BJ (cell line): ENCODE measurements around the gene RASSF4. TPM values are rescaled to one million over a fixed set of nuclear protein-coding genes. Genes with fewer than 3 reads are reported as not detected.

ENCODE experiments used
- CTCF ChIA-PET: fragments of 350-600 bp; formaldehyde crosslinking; extraction: SDS; loops from one replicate; lab custom pipeline; 2021; ENCODE audit warnings: antibody characterized with exemption, inconsistent platforms; lab: Yijun Ruan, JAX
- POLR2A ChIA-PET: fragments of 300-600 bp; sonication (Branson Sonifier 250); formaldehyde crosslinking; extraction: SDS; loops from one replicate; lab custom pipeline; 2021; ENCODE audit warnings: antibody characterized with exemption; lab: Charles Lee
- DNase-seq: peaks from one replicate; pipeline ENCODE4 v3.0.0-alpha.2; 2011; ENCODE audit warnings: low read depth
- H3K27me3 ChIP-seq: 2 replicates; pipeline ENCODE4 v1.6.0; 2011; ENCODE audit warnings: low read length; ENCODE audit not compliant: control insufficient read depth, insufficient read depth
- H3K36me3 ChIP-seq: 2 replicates; pipeline ENCODE4 v1.5.1; 2011; ENCODE audit warnings: low read length; ENCODE audit not compliant: control insufficient read depth, insufficient read depth
- H3K4me3 ChIP-seq: 2 replicates; pipeline ENCODE4 v1.5.1; 2011; ENCODE audit warnings: low read depth, mild to moderate bottlenecking, control low read depth, low read length
- polyA plus RNA-seq: library from polyadenylated mRNA; depleted of rRNA; stranded (reverse); fragments of >200 nt; gene quantifications from 2 replicates; pipeline ENCODE4 v1.2.3, GENCODE V29; 2011
- TF ChIP-seq, protein P1 (sequence below): IDR thresholded peaks from 2 replicates; pipeline ENCODE4 v1.5.1; 2011; ENCODE audit warnings: low read depth, mild to moderate bottlenecking, control low read depth, inconsistent platforms, low read length, moderate library complexity; ENCODE audit not compliant: insufficient read depth

RASSF4 gene
- polyA plus RNA-seq, 1 experiment, result 3.9 TPM

DNA sequence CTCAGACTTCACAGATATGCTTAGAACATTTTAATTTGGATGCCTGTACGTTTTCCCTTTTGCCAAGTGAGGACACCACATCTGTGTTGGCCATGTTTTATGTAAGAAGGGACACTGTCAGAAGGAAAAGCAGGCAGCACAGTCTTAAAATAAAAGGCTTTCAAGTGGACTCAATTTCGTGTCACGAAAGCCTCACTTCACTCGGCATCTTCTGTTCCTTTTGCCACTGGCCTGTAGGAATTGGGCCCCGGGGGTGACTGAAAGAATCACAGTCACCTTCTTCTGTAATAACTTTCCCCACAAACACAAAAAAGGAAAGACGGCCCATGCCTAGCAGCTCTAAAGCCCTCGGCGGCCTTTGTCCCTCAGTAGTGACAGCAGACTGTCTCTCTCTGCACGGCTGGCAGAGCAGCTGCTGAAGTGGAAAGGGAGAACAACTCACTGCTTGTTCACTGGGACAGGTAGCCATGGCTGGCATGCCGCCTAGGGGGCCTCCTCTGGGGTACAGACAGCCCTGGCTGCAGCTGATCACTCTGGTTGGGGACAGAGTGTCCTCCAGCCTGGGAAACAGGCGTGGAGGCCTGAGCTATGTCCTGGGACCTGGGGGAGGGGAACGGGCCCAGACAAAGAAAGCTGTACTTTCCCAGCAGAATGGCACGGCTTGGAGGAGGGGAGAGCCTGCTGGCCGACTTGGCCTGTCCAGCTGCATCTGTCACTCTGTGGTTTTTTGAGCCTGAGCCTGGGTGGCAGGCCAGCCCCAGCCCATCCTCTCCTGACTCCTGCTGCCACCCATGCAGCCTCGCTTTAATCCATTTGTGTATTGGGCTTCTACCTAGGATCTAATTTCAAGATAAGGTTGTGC, 4.4 kb downstream of the RASSF4 start:
- Histone ChIP-seq H3K4me3 (no peak overlapping the region), H3K36me3 (no peaks in the 10 kb centered on the region), H3K27me3 (no peaks in the 10 kb centered on the region)
- ChIA-PET POLR2A (no interaction called here), CTCF (interaction anchor here (0.8 to 9.8 kb wide), 6 partner anchors 10 to 45 kb away, joined by 3 to 87 read pairs (median 3); no protein-coding TSS in a partner anchor)
- TF ChIP-seq, protein P1, sequence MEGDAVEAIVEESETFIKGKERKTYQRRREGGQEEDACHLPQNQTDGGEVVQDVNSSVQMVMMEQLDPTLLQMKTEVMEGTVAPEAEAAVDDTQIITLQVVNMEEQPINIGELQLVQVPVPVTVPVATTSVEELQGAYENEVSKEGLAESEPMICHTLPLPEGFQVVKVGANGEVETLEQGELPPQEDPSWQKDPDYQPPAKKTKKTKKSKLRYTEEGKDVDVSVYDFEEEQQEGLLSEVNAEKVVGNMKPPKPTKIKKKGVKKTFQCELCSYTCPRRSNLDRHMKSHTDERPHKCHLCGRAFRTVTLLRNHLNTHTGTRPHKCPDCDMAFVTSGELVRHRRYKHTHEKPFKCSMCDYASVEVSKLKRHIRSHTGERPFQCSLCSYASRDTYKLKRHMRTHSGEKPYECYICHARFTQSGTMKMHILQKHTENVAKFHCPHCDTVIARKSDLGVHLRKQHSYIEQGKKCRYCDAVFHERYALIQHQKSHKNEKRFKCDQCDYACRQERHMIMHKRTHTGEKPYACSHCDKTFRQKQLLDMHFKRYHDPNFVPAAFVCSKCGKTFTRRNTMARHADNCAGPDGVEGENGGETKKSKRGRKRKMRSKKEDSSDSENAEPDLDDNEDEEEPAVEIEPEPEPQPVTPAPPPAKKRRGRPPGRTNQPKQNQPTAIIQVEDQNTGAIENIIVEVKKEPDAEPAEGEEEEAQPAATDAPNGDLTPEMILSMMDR, result no peak
- no peak for DNase-seq

DNA sequence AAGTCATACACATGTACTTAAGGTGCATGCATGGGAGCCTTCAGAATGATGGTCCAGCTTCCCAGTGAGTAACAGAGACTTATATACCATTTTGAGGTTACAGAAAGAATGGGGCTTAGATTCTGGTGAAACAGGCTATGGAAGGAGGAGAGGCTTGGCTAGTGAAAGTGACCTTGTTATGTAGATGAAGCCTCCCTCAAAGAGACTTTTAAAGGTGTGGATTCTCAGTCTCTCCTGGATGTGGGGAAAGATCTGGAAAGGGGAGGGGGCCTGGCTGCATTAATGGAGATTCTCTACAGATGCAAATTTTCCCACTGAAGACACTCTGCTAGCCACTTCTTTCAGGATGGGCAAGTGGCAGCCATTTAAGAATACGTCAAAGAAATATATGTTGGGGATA, 5.5 kb downstream of the RASSF4 start:
- POLR2A ChIA-PET, result no interaction called here
- TF ChIP-seq, protein P1, result no peak

DNA sequence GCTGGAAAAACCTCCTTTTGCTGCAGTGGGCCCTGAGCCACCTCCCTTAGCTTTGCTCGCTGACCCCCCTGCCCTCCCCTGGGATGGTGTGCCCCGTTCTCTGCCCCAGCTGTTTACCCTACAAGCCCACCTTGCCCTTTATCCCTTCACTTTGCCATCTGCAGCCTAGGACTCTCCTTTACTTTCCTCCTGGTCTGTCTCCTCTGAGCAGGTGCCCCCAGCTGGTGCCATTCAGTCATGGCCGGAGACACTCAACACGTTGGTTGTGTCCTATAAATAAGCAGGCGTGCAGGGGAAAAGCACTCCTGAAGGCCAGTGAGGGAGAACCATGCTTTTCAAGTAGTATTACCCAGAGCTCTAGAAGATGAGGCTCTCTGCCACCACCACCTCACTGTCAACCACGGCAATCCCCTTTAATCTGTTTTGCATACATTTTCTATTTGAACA, 6.1 kb downstream of the RASSF4 start:
- POLR2A ChIA-PET, result no interaction called here
- Histone ChIP-seq H3K36me3 (no peaks in the 10 kb centered on the region), H3K27me3 (no peaks in the 10 kb centered on the region), H3K4me3 (no peak overlapping the region)
- TF ChIP-seq, protein P1, result no peak
- CTCF ChIA-PET, result interaction anchor here (1.3 to 9.8 kb wide), 6 partner anchors 10 to 37 kb away, joined by 3 to 87 read pairs (median 6); partner anchors contain the start of gene DEPP1
- no peak for DNase-seq

More for the DNA sequence above, 5.5 kb downstream of the RASSF4 start:
- no peaks in the 10 kb centered on the region for H3K27me3 ChIP-seq
- no peaks in the 10 kb centered on the region for H3K36me3 ChIP-seq
- no peak overlapping the region for H3K4me3 ChIP-seq
- no peak for DNase-seq
- CTCF ChIA-PET, result interaction anchor here (1.4 to 9.8 kb wide), 5 partner anchors 11 to 36 kb away, joined by 3 to 87 read pairs (median 7); partner anchors contain the start of gene DEPP1

DNA sequence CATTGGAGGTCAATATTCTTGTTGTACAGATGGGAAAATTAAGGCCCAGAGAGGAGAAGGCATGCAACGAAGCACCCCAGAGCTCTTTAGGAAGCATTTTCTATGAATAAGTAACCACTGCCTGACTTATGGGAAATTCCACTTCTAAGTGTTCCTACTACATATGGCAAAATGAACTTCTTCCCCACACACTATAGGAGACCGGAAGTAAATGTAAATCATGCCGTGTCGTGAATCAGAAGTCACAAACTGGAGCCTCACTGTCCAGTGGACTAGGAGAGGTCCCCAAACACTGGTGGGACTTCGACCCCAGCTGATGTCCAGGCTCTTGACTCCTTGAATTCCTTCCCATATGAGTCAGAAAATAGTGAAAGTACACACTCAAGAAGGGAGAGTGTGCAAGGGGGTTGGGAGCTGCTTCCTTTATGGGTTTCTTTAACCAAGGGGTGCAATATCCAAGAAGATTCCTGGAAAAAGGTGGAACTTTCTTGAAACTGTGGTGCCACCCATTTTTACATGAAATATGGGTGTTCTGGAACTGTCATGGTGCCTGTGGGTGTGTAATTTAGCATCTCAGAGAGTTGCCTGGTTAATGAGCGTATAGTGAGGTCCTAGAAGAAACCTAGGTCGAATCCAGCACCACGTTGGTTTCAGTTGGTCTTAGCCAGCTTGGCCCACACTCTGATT, 6.7 kb downstream of the RASSF4 start:
- Histone ChIP-seq H3K27me3 (no peaks in the 10 kb centered on the region), H3K4me3 (no peak overlapping the region), H3K36me3 (no peaks in the 10 kb centered on the region)
- no peak for DNase-seq
- POLR2A ChIA-PET, result interaction anchor here (0.6 kb wide), 1 partner anchor 37 kb away, joined by 3 read pairs; no protein-coding TSS in a partner anchor
- CTCF ChIA-PET, result interaction anchor here (0.8 to 9.8 kb wide), 6 partner anchors 10 to 34 kb away, joined by 3 to 87 read pairs (median 6); partner anchors contain the start of genes DEPP1 and ZNF22
- TF ChIP-seq, protein P1, result no peak
